ENCODE data around the gene DMXL1. TPM values are rescaled to one million over a fixed set of nuclear protein-coding genes. Genes with fewer than 3 reads are reported as not detected.

DMXL1 gene
- total RNA-seq, 1 donor from 2014 or later, result 45.5 TPM

DNA sequence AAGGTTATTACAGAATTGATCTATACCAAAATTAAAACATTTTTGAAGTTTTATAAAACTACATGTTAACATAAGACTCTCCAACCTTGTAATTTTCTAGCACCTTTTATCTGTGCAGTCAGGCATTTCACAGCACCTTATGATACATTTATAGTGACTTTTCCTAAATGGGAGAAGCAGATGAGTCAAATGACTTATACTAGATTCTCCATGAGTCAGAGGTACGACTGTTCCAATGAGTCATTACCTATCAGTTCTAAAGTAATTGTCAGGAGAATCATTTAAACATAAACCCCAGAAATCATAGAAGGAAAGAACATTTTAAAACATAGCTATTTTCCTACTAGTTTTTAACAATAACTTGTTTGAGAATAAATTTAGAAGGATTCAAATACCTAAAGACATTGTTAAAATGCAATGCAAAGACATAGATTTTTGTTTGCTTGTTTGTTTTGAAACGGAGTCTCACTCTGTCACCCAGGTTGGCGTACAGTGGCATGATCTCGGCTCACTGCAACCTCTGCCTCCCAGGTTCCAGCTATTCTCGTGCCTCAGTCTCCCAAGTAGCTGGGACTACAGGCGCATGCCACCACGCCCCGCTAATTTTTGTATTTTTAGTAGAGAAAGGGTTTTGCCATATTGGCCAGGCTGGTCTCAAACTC is 34.7 kb upstream of the DMXL1 start:
- H3K4me3 ChIP-seq, result no peak overlapping the region
- H3F3A ChIP-seq (ENCODE audit: low read depth), result no peaks in the 10 kb centered on the region
- Mint-ChIP-seq H3K9me3 (no peaks in the 10 kb centered on the region), H3K4me3 (no peak overlapping the region), H3K4me1 (no peaks in the 10 kb centered on the region), H3K36me3 (no peaks in the 10 kb centered on the region), H3K27me3 (ENCODE audit: insufficient read depth, low read depth) (peaks cover 2% of the 10 kb centered on the region), H3K27ac (no peak overlapping the region)
- no peaks in the 10 kb centered on the region for H3K4me1 ChIP-seq
- H3K36me3 ChIP-seq, result no peaks in the 10 kb centered on the region
- no peak for TF ChIP-seq EZH2 (IDR thresholded peaks at IDR 0.05)
- no peak for TF ChIP-seq EZH2phosphoT487 (IDR thresholded peaks at IDR 0.05)
- TF ChIP-seq, protein P1, sequence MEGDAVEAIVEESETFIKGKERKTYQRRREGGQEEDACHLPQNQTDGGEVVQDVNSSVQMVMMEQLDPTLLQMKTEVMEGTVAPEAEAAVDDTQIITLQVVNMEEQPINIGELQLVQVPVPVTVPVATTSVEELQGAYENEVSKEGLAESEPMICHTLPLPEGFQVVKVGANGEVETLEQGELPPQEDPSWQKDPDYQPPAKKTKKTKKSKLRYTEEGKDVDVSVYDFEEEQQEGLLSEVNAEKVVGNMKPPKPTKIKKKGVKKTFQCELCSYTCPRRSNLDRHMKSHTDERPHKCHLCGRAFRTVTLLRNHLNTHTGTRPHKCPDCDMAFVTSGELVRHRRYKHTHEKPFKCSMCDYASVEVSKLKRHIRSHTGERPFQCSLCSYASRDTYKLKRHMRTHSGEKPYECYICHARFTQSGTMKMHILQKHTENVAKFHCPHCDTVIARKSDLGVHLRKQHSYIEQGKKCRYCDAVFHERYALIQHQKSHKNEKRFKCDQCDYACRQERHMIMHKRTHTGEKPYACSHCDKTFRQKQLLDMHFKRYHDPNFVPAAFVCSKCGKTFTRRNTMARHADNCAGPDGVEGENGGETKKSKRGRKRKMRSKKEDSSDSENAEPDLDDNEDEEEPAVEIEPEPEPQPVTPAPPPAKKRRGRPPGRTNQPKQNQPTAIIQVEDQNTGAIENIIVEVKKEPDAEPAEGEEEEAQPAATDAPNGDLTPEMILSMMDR (IDR thresholded peaks at IDR 0.05), result no peak
- H3K27ac ChIP-seq, result no peak overlapping the region
- no peak overlapping the region for H2AFZ ChIP-seq (replicated peaks)
- H3K79me2 ChIP-seq (ENCODE audit: low read depth), result no peaks in the 10 kb centered on the region
- DNase-seq (ENCODE audit: low spot score), result no peak
- H3K27me3 ChIP-seq, result peaks cover 11% of the 10 kb centered on the region
- H3K9me3 ChIP-seq (ENCODE audit: low read depth), result no peaks in the 10 kb centered on the region
- H3K4me2 ChIP-seq, result no peak overlapping the region
- no peaks in the 10 kb centered on the region for H4K20me1 ChIP-seq (ENCODE audit: low read depth)
- no peak overlapping the region for H3K9ac ChIP-seq

DNA sequence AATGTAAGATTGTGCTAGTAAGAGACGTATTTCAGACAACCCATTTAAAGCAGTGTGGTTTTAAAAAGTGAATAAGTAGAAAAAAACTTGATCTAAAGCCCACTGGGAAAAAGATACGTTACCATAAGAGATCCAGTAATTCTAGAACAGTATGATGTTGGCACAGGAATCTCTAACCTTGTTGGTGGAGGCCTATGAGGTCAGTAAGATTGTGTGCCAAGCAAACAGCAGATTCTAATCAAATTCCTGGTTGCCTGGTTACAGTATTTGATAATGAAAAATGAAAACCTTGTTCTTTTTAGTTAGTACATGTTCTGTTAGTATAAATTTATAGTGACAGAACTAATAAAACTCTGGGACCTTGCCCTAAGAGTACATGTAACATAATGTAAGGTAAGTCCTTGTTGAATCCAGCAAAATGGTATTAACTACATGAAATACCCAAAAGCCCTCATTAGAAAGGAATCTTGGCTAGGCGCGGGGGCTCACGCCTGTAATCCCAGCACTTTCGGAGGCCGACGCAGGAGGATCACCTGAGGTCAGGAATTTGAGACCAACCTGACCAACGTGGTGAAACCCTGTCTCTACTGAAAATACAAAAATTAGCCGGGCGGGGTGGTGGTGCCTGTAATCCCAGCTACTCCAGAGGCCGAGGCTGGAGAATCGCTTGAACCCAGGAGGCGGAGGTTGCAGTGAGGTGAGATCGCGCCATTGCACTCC is 33.2 kb upstream of the DMXL1 start:
- Histone ChIP-seq H3K4me3 (no peak overlapping the region), H3K36me3 (no peaks in the 10 kb centered on the region), H3F3A (ENCODE audit: low read depth) (no peaks in the 10 kb centered on the region), H3K4me1 (no peaks in the 10 kb centered on the region), H3K27ac (no peak overlapping the region), H3K9me3 (ENCODE audit: low read depth) (no peaks in the 10 kb centered on the region), H3K4me2 (no peak overlapping the region), H4K20me1 (ENCODE audit: low read depth) (no peaks in the 10 kb centered on the region), H3K79me2 (ENCODE audit: low read depth) (no peaks in the 10 kb centered on the region), H3K9ac (no peak overlapping the region), H3K27me3 (no peaks in the 10 kb centered on the region), H2AFZ (replicated peaks) (no peak overlapping the region)
- Mint-ChIP-seq H3K27ac (no peak overlapping the region), H3K9me3 (no peaks in the 10 kb centered on the region), H3K36me3 (no peaks in the 10 kb centered on the region), H3K27me3 (ENCODE audit: insufficient read depth, low read depth) (peaks cover 2% of the 10 kb centered on the region), H3K4me3 (no peak overlapping the region), H3K4me1 (no peaks in the 10 kb centered on the region)
- TF ChIP-seq, protein P1 (IDR thresholded peaks at IDR 0.05), result no peak
- no peak for TF ChIP-seq EZH2 (IDR thresholded peaks at IDR 0.05)
- TF ChIP-seq EZH2phosphoT487 (IDR thresholded peaks at IDR 0.05), result no peak
- DNase-seq (ENCODE audit: low spot score), result no peak

DNA sequence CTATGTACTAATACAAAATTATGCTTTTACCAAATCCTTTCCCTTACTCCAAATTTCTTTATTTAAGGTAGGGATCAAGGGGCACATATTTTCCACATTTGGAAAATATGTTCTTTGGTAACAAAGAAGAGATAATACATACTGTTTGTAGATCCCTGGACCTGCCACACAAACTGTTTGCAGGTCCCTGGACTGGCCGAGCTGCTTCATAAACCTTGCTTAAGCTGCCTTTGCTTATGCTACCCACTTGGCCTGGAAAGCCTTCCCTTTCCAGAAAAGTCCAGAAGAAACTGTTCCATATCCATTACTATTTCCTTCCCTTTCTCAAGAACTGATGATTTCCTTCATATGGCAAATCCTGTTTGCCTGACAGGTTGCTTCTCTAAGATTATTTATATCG is 22.6 kb upstream of the DMXL1 start:
- Mint-ChIP-seq H3K36me3 (no peaks in the 10 kb centered on the region), H3K9me3 (no peaks in the 10 kb centered on the region), H3K27me3 (ENCODE audit: insufficient read depth, low read depth) (no peaks in the 10 kb centered on the region), H3K4me3 (no peak overlapping the region), H3K4me1 (peaks cover 4% of the 10 kb centered on the region), H3K27ac (no peak overlapping the region)
- TF ChIP-seq, protein P1 (IDR thresholded peaks at IDR 0.05), result no peak
- TF ChIP-seq EZH2phosphoT487 (IDR thresholded peaks at IDR 0.05) (no peak), EZH2 (IDR thresholded peaks at IDR 0.05) (no peak)
- H3K4me1 ChIP-seq, result no peaks in the 10 kb centered on the region
- H3K27me3 ChIP-seq, result no peaks in the 10 kb centered on the region
- H2AFZ ChIP-seq (replicated peaks), result no peak overlapping the region
- no peak overlapping the region for H3K4me2 ChIP-seq
- no peaks in the 10 kb centered on the region for H4K20me1 ChIP-seq (ENCODE audit: low read depth)
- H3K27ac ChIP-seq, result no peak overlapping the region
- no peaks in the 10 kb centered on the region for H3F3A ChIP-seq (ENCODE audit: low read depth)
- H3K9ac ChIP-seq, result no peak overlapping the region
- DNase-seq (ENCODE audit: low spot score), result no peak
- H3K79me2 ChIP-seq (ENCODE audit: low read depth), result no peaks in the 10 kb centered on the region
- no peaks in the 10 kb centered on the region for H3K9me3 ChIP-seq (ENCODE audit: low read depth)
- no peaks in the 10 kb centered on the region for H3K36me3 ChIP-seq
- H3K4me3 ChIP-seq, result no peak overlapping the region
